B cell (primary cell): Measurements from ENCODE around the gene NTRK3. TPM values are rescaled to one million over a fixed set of nuclear protein-coding genes. Genes with fewer than 3 reads are reported as not detected.

Experiments used
- ATAC-seq: fragments of 200-7000 bp; cut with Tn5 transposase; one replicate; pipeline ENCODE4 v1.10.0; 2021; ENCODE audit warnings: low read depth, mild to moderate bottlenecking, moderate number of reproducible peaks, moderate library complexity
- CTCF ChIA-PET: fragments of 350-600 bp; sonication (Branson Sonifier 250); formaldehyde crosslinking; loops from one replicate; lab custom pipeline; 2021; ENCODE audit warnings: antibody characterized with exemption, inconsistent platforms; lab: Charles Lee
- POLR2A ChIA-PET: fragments of 350-600 bp; sonication (Branson Sonifier 250); formaldehyde crosslinking; loops from one replicate; lab custom pipeline; 2021; ENCODE audit warnings: antibody characterized with exemption; lab: Charles Lee
- DNase-seq: peaks from one replicate; pipeline ENCODE4 v3.0.0; 2013
- H2AFZ ChIP-seq: 2 replicates; pipeline ENCODE4 v1.6.1; 2012; ENCODE audit warnings: mild to moderate bottlenecking, low read depth, low read length; ENCODE audit not compliant: insufficient read depth, poor library complexity, severe bottlenecking
- H3K27ac ChIP-seq, 2 donors: 1 replicate in 1 of 2; 2 replicates in 1 of 2; pipeline ENCODE4 v1.5.1; 2012 to 2013; ENCODE audit warnings: low read length in 2 of 2, mild to moderate bottlenecking in 2 of 2, moderate library complexity in 1 of 2
- H3K27me3 ChIP-seq, 4 experiments: fragments of 200-600 bp in 1 of 4; sonication (generic) in 1 of 4; replicated peaks in 1 of 4; 1 replicate in 2 of 4; 2 replicates in 2 of 4; pipeline versions ENCODE4 v1.6.1 to v1.7.0; 2013 to 2016; ENCODE audit warnings: low read length in 3 of 4, mild to moderate bottlenecking in 2 of 4, mixed read lengths in 1 of 4, moderate library complexity in 1 of 4; ENCODE audit not compliant: insufficient read depth in 4 of 4, control insufficient read depth in 3 of 4; ENCODE audit errors: control extremely low read depth in 1 of 4
- H3K36me3 ChIP-seq, 2 experiments: replicated peaks in 1 of 2; 1 replicate in 1 of 2; 2 replicates in 1 of 2; pipeline versions ENCODE4 v1.6.1 to v1.7.1; 2013; ENCODE audit warnings: low read length in 1 of 2; ENCODE audit not compliant: insufficient read depth in 2 of 2, control insufficient read depth in 1 of 2; ENCODE audit errors: control extremely low read depth in 1 of 2, extremely low read depth in 1 of 2
- H3K4me1 ChIP-seq, 2 donors: fragments of 200-600 bp in 1 of 2; sonication (generic) in 1 of 2; 1 replicate in 1 of 2; 2 replicates in 1 of 2; pipeline versions ENCODE4 v1.5.1 to v1.6.1; 2013 to 2017; ENCODE audit warnings: low read length in 2 of 2; ENCODE audit not compliant: control insufficient read depth in 2 of 2, insufficient read depth in 2 of 2
- H3K4me2 ChIP-seq: replicated peaks from 2 replicates; pipeline ENCODE3; 2012; ENCODE audit warnings: mild to moderate bottlenecking, low read depth, low read length; ENCODE audit not compliant: poor library complexity, severe bottlenecking
- H3K4me3 ChIP-seq, 5 experiments: fragments of 200-600 bp in 1 of 5; sonication (generic) in 1 of 5; 1 replicate in 3 of 5; 2 replicates in 2 of 5; pipeline versions ENCODE4 v1.5.1 to v1.7.0; 2011 to 2016; ENCODE audit warnings: low read length in 4 of 5, mild to moderate bottlenecking in 4 of 5, low read depth in 2 of 5, control low read depth in 1 of 5, moderate library complexity in 1 of 5; ENCODE audit not compliant: insufficient read depth in 1 of 5; ENCODE audit errors: control extremely low read depth in 1 of 5, extremely low read depth in 1 of 5
- H3K79me2 ChIP-seq: fragments of 200-600 bp; sonication (generic); one replicate; pipeline ENCODE4 v1.6.0; 2016; ENCODE audit warnings: low read length; ENCODE audit not compliant: control insufficient read depth, insufficient read depth
- H3K9ac ChIP-seq: fragments of 200-600 bp; sonication (generic); 2 replicates; pipeline ENCODE4 v1.6.1; 2017; ENCODE audit warnings: mild to moderate bottlenecking, low read length, moderate library complexity
- H3K9me3 ChIP-seq, 3 donors: one replicate each; pipeline versions ENCODE4 v1.6.1 to v1.7.1; 2013; ENCODE audit warnings: low read length in 2 of 3; ENCODE audit not compliant: control insufficient read depth in 2 of 3, insufficient read depth in 1 of 3; ENCODE audit errors: control extremely low read depth in 1 of 3
- H4K20me1 ChIP-seq: 2 replicates; pipeline ENCODE4 v1.6.0; 2012; ENCODE audit warnings: mild to moderate bottlenecking, low read length; ENCODE audit not compliant: insufficient read depth, control insufficient read depth, poor library complexity, severe bottlenecking
- H3K27ac Mint-ChIP-seq: one replicate; pipeline ENCODE4 v1.8.0; 2021; ENCODE audit warnings: mixed read lengths
- H3K27me3 Mint-ChIP-seq: one replicate; pipeline ENCODE4 v1.8.0; 2021; ENCODE audit warnings: mixed read lengths
- H3K4me1 Mint-ChIP-seq: one replicate; pipeline ENCODE4 v1.8.0; 2021; ENCODE audit warnings: mixed read lengths
- H3K4me3 Mint-ChIP-seq: one replicate; pipeline ENCODE4 v1.8.0; 2021; ENCODE audit warnings: mixed read lengths
- H3K9me3 Mint-ChIP-seq: one replicate; pipeline ENCODE4 v1.8.0; 2022; ENCODE audit warnings: mixed read lengths; ENCODE audit not compliant: insufficient read depth
- EZH2 ChIP-seq: IDR thresholded peaks from 2 replicates; pipeline ENCODE4 v1.6.1; 2012; ENCODE audit warnings: borderline replicate concordance, low read depth, mild to moderate bottlenecking, moderate library complexity, low read length; ENCODE audit not compliant: insufficient read depth, poor library complexity, severe bottlenecking
- WGBS: methylation state at CpG from one replicate; pipeline ENCODE4 v1.1.5; 2013; ENCODE audit warnings: missing lambda C conversion rate; ENCODE audit not compliant: insufficient coverage; 5-methylcytosine and 5-hydroxymethylcytosine counted together
- intact Hi-C: fragments of 100-400 bp; cut with micrococcal nuclease; formaldehyde crosslinking; loops from one replicate; pipeline ENCODE4 v1.10.0; 2022
- polyA plus RNA-seq: library from polyadenylated mRNA; depleted of rRNA; stranded (reverse); fragments of >200 nt; gene quantifications from 2 replicates; pipeline ENCODE4 v1.2.3, GENCODE V29; 2012
- total RNA-seq, 2 donors: library from RNA; stranded (reverse); fragments of 120-200 nt in 1 of 2; gene quantifications; 1 replicate in 1 of 2; 2 replicates in 1 of 2; pipeline versions ENCODE4 v1.2.3 to v1.2.4, GENCODE V29; 2013 to 2022
- TF ChIP-seq, protein P1 (sequence below): fragments of 200-600 bp; IDR thresholded peaks from one replicate; pipeline ENCODE4 v1.8.0; 2022; ENCODE audit warnings: antibody characterized with exemption, mild to moderate bottlenecking

Gene NTRK3
- total and polyA plus RNA-seq, 2 donors (not counting 1 experiment from before 2014, with no cell fraction given): not detected

DNA sequence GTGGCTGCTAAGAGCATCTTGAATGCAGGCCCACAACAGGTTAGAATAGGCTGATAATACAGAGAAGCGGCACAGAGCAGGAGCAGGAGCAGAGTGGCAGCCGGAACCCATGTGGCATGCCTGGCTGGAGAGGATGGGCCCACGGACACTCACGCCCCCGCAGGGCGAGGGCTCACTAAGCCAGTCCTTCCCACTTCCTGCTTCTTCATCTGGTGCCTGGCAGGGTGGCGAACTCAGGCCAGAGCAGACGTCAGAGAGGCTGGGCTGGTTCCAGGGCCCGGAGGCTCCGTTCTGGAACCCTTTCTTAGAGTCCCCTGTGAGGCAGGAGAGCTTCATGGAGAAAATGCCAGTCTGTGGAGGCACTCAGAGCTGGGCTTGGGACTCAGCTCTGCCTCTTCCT, 195.1 kb downstream of the NTRK3 start:
- Histone ChIP-seq H3K4me2 (no peak overlapping the region), H2AFZ (no peak overlapping the region), H3K27ac (no peak overlapping the region), H3K27me3 (no peaks in the 10 kb centered on the region), H3K9me3 (peaks cover 0 to 10% (median 0%) of the 10 kb centered on the region in 3 donors), H3K79me2 (no peaks in the 10 kb centered on the region), H3K4me3 (no peak overlapping the region), H4K20me1 (no peaks in the 10 kb centered on the region), H3K9ac (no peak overlapping the region), H3K36me3 (no peaks in the 10 kb centered on the region), H3K4me1 (no peaks in the 10 kb centered on the region)
- H3K9me3 Mint-ChIP-seq: no peaks in the 10 kb centered on the region
- no peaks in the 10 kb centered on the region for H3K27me3 Mint-ChIP-seq
- ChIA-PET POLR2A (no interaction called here), CTCF (no interaction called here)
- H3K27ac Mint-ChIP-seq: no peak overlapping the region
- ATAC-seq (no peak), DNase-seq (no peak)
- H3K4me1 Mint-ChIP-seq: no peaks in the 10 kb centered on the region
- WGBS: 86% methylated on average over 10 of the region's 10 CpGs
- intact Hi-C loops: no loop called here
- TF ChIP-seq, protein P1, sequence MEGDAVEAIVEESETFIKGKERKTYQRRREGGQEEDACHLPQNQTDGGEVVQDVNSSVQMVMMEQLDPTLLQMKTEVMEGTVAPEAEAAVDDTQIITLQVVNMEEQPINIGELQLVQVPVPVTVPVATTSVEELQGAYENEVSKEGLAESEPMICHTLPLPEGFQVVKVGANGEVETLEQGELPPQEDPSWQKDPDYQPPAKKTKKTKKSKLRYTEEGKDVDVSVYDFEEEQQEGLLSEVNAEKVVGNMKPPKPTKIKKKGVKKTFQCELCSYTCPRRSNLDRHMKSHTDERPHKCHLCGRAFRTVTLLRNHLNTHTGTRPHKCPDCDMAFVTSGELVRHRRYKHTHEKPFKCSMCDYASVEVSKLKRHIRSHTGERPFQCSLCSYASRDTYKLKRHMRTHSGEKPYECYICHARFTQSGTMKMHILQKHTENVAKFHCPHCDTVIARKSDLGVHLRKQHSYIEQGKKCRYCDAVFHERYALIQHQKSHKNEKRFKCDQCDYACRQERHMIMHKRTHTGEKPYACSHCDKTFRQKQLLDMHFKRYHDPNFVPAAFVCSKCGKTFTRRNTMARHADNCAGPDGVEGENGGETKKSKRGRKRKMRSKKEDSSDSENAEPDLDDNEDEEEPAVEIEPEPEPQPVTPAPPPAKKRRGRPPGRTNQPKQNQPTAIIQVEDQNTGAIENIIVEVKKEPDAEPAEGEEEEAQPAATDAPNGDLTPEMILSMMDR: no peak
- TF ChIP-seq EZH2: no peak
- H3K4me3 Mint-ChIP-seq: no peak overlapping the region

DNA sequence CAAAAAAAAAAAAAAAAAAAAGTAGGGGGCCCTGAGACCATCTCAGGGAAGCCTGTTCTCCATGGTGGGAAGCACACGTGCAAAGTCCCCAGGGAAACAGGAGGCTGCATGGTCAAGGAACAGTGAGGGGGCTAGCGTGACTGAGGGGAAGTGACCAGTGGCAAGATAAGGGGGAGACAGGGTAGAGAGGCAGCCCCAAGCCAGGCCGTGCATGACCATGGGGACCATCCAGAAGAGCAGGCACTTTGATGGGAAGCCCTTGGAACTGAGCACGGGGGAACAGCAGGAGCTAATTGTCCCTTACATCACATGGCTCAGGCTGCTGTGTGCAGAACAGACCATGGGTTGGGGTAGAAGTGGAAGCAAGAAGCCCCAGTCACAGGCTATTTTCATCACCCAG, 196.2 kb downstream of the NTRK3 start:
- CTCF ChIA-PET: no interaction called here
- no peak overlapping the region for H3K27ac ChIP-seq

More for the DNA sequence above, 196.2 kb downstream of the NTRK3 start:
- no peaks in the 10 kb centered on the region for H3K27me3 ChIP-seq
- Mint-ChIP-seq H3K27me3 (no peaks in the 10 kb centered on the region), H3K27ac (no peak overlapping the region), H3K4me1 (no peaks in the 10 kb centered on the region), H3K4me3 (no peak overlapping the region), H3K9me3 (no peaks in the 10 kb centered on the region)
- H3K9me3 ChIP-seq: peaks cover 0 to 10% (median 0%) of the 10 kb centered on the region in 3 donors
- H3K4me1 ChIP-seq: no peaks in the 10 kb centered on the region
- H3K4me3 ChIP-seq: no peak overlapping the region
- POLR2A ChIA-PET: no interaction called here
- H3K9ac ChIP-seq: no peak overlapping the region
- H2AFZ ChIP-seq: no peak overlapping the region
- no peaks in the 10 kb centered on the region for H3K79me2 ChIP-seq
- no peaks in the 10 kb centered on the region for H3K36me3 ChIP-seq
- no peak for DNase-seq
- ATAC-seq: no peak
- H4K20me1 ChIP-seq: no peaks in the 10 kb centered on the region
- TF ChIP-seq, protein P1: no peak
- no peak for TF ChIP-seq EZH2
- intact Hi-C loops: no loop called here
- no peak overlapping the region for H3K4me2 ChIP-seq
- 80% methylated on average over 2 of the region's 4 CpGs for WGBS
